HepG2 (cell line): Measurements from ENCODE around the gene APRT. TPM values are rescaled to one million over a fixed set of nuclear protein-coding genes. Genes with fewer than 3 reads are reported as not detected.

Experiments
- CTCF ChIP-seq: sonication (generic); formaldehyde crosslinking; IDR thresholded peaks from 2 replicates; pipeline ENCODE4 v1.5.0; 2020; ENCODE audit warnings: mild to moderate bottlenecking, missing genetic modification reagents, moderate library complexity
- FOSL2 ChIP-seq: sonication (generic); formaldehyde crosslinking; IDR thresholded peaks from 2 replicates; pipeline ENCODE4 v1.4.0; 2020; ENCODE audit warnings: missing genetic modification reagents
- HNF1B ChIP-seq: sonication (generic); formaldehyde crosslinking; IDR thresholded peaks from 2 replicates; pipeline ENCODE4 v1.5.1; 2020; ENCODE audit warnings: mild to moderate bottlenecking, moderate library complexity, missing genetic modification reagents
- HNRNPL ChIP-seq: fragments of 200-400 bp; formaldehyde crosslinking; IDR thresholded peaks from 2 replicates; pipeline ENCODE4 v1.6.1; 2017; ENCODE audit warnings: mild to moderate bottlenecking, low read depth, low read length
- MYC ChIP-seq: sonication (generic); formaldehyde crosslinking; IDR thresholded peaks from 2 replicates; pipeline ENCODE4 v1.9.0; 2021; ENCODE audit warnings: missing genetic modification reagents, borderline replicate concordance
- NKX3-1 ChIP-seq: sonication (generic); formaldehyde crosslinking; IDR thresholded peaks from 2 replicates; pipeline ENCODE4 v1.5.0; 2020; ENCODE audit warnings: missing genetic modification reagents
- SMYD3 ChIP-seq: sonication (generic); formaldehyde crosslinking; IDR thresholded peaks from 2 replicates; pipeline ENCODE4 v1.8.1; 2023; ENCODE audit warnings: mild to moderate bottlenecking, missing genetic modification reagents
- SRY ChIP-seq: sonication (generic); formaldehyde crosslinking; IDR thresholded peaks from 2 replicates; pipeline ENCODE4 v1.8.0; 2022; ENCODE audit warnings: mild to moderate bottlenecking, missing genetic modification reagents
- STAT5B ChIP-seq: sonication (generic); formaldehyde crosslinking; IDR thresholded peaks from 2 replicates; pipeline ENCODE4 v1.4.0; 2020; ENCODE audit warnings: missing genetic modification reagents
- ZNF224 ChIP-seq: sonication (generic); formaldehyde crosslinking; IDR thresholded peaks from 2 replicates; pipeline ENCODE4 v1.5.0; 2020; ENCODE audit warnings: mild to moderate bottlenecking, missing genetic modification reagents
- ZNF263 ChIP-seq: sonication (generic); formaldehyde crosslinking; IDR thresholded peaks from 2 replicates; pipeline ENCODE4 v1.4.0; 2020; ENCODE audit warnings: missing genetic modification reagents
- ZNF281 ChIP-seq: sonication (generic); formaldehyde crosslinking; IDR thresholded peaks from 2 replicates; pipeline ENCODE4 v1.4.0; 2020; ENCODE audit warnings: missing genetic modification reagents, borderline replicate concordance
- ZNF317 ChIP-seq: sonication (generic); formaldehyde crosslinking; IDR thresholded peaks from 2 replicates; pipeline ENCODE4 v1.5.0; 2020; ENCODE audit warnings: mild to moderate bottlenecking, missing genetic modification reagents
- ZNF513 ChIP-seq: sonication (generic); formaldehyde crosslinking; conservative IDR thresholded peaks from 2 replicates; pipeline ENCODE4 v1.5.0; 2020; ENCODE audit warnings: missing genetic modification reagents
- ZNF710 ChIP-seq: sonication (generic); formaldehyde crosslinking; IDR thresholded peaks from 2 replicates; pipeline ENCODE4 v1.5.0; 2020; ENCODE audit warnings: mild to moderate bottlenecking, missing genetic modification reagents, borderline replicate concordance
- polyA plus RNA-seq, 8 experiments: library from polyadenylated mRNA; depleted of rRNA in 3 of 8; stranded (reverse) in 7 of 8; unstranded in 1 of 8; fragments of >200 nt; fragmentation: Illumina TruSeq in 4 of 8; extraction: Trizol in 4 of 8; gene quantifications; 2 replicates each; pipeline versions ENCODE4 v1.2.1 to v1.2.3, GENCODE V29; 2011 to 2016; ENCODE audit warnings: low read depth in 4 of 8, missing spikeins in 1 of 8, mixed read lengths in 1 of 8; ENCODE audit not compliant: insufficient read depth in 1 of 8
- total RNA-seq, 5 experiments: library from RNA; depleted of rRNA; stranded (reverse); fragments of >200 nt; fragmentation: Illumina TruSeq; extraction: Trizol; gene quantifications; 2 replicates each; pipeline ENCODE4 v1.2.3, GENCODE V29; 2016; ENCODE audit warnings: low read depth in 1 of 5
- TF ChIP-seq, protein P1 (sequence below): sonication (generic); formaldehyde crosslinking; IDR thresholded peaks from 2 replicates; pipeline ENCODE4 v1.8.0; 2022; ENCODE audit warnings: low read depth, missing genetic modification reagents

The APRT gene
- total and polyA plus RNA-seq, 2 of the 13 experiments (the other 11 are each of a cell fraction or from before 2014, with no cell fraction given), result 155 to 242 TPM

- TF ChIP-seq ZNF710 (no peak; the same call in 1 of the 2 replicates), MYC (CRISPR knock-in tag) (no peak), NKX3-1 (peak; percentile 69; the same call in 1 of the 2 replicates), ZNF513 (CRISPR knock-in tag) (peak; percentile 4; the same call in 1 of the 2 replicates), FOSL2 (0 out of 2 replicates have a peak, but pooled peaks have one; percentile 2), ZNF317 (CRISPR knock-in tag) (no peak), ZNF263 (0 out of 2 replicates have a peak, but pooled peaks have one; percentile 22), HNRNPL (0 out of 2 replicates have a peak, but pooled peaks have one; percentile 19), STAT5B (no peak), HNF1B (CRISPR knock-in tag) (0 out of 2 replicates have a peak, but pooled peaks have one; percentile 5), CTCF (CRISPR knock-in tag) (no peak; the same call in 1 of the 2 replicates), SRY (0 out of 2 replicates have a peak, but pooled peaks have one; percentile 35), SMYD3 (0 out of 2 replicates have a peak, but pooled peaks have one; percentile 71), ZNF281 (no peak), ZNF224 (CRISPR knock-in tag) (peak; percentile 74; the same call in 1 of the 2 replicates)
- TF ChIP-seq, protein P1, sequence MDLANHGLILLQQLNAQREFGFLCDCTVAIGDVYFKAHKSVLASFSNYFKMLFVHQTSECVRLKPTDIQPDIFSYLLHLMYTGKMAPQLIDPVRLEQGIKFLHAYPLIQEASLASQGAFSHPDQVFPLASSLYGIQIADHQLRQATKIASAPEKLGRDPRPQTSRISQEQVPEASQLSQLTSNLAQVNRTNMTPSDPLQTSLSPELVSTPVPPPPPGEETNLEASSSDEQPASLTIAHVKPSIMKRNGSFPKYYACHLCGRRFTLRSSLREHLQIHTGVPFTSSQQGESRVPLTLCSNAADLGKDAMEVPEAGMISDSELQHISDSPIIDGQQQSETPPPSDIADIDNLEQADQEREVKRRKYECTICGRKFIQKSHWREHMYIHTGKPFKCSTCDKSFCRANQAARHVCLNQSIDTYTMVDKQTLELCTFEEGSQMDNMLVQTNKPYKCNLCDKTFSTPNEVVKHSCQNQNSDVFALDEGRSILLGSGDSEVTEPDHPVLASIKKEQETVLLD, result no peak
Observed at GRCh38 chr16:88812513-88813268, 963 bp upstream of the APRT start (continued).
